GM12878 (cell line): ENCODE data around the gene UNC13B.

ENCODE experiments used
- CREM ChIP-seq: IDR thresholded peaks from 2 replicates; pipeline ENCODE4 v1.6.1; 2014; ENCODE audit warnings: antibody characterized with exemption, low read depth
- MAX ChIP-seq: IDR thresholded peaks from 2 replicates; pipeline ENCODE4 v1.6.1; 2012; ENCODE audit warnings: low read depth, low read length, improper control_type of control experiment
- POLR2A ChIP-seq: IDR thresholded peaks from 2 replicates; pipeline ENCODE4 v1.6.1; 2011; ENCODE audit warnings: low read depth, mild to moderate bottlenecking, low read length
- TF ChIP-seq, protein P1 (sequence below): IDR thresholded peaks from 2 replicates; pipeline ENCODE4 v1.6.1; 2011; ENCODE audit warnings: low read depth, mild to moderate bottlenecking, low read length, moderate library complexity, borderline replicate concordance; ENCODE audit errors: extremely low read depth
- TF ChIP-seq, protein P2 (sequence below), 3 experiments: IDR thresholded peaks in 2 of 3; conservative IDR thresholded peaks in 1 of 3; 2 replicates each; pipeline ENCODE4 v1.5.1; 2011; ENCODE audit warnings: low read depth in 3 of 3, low read length in 3 of 3, mild to moderate bottlenecking in 3 of 3, control low read depth in 2 of 3, moderate library complexity in 2 of 3, inconsistent platforms in 1 of 3, mixed read lengths in 1 of 3; ENCODE audit not compliant: control insufficient read depth in 2 of 3, insufficient read depth in 1 of 3; ENCODE audit errors: extremely low read depth in 1 of 3

- TF ChIP-seq, protein P1, sequence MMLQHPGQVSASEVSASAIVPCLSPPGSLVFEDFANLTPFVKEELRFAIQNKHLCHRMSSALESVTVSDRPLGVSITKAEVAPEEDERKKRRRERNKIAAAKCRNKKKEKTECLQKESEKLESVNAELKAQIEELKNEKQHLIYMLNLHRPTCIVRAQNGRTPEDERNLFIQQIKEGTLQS: no peak
- TF ChIP-seq, protein P2, sequence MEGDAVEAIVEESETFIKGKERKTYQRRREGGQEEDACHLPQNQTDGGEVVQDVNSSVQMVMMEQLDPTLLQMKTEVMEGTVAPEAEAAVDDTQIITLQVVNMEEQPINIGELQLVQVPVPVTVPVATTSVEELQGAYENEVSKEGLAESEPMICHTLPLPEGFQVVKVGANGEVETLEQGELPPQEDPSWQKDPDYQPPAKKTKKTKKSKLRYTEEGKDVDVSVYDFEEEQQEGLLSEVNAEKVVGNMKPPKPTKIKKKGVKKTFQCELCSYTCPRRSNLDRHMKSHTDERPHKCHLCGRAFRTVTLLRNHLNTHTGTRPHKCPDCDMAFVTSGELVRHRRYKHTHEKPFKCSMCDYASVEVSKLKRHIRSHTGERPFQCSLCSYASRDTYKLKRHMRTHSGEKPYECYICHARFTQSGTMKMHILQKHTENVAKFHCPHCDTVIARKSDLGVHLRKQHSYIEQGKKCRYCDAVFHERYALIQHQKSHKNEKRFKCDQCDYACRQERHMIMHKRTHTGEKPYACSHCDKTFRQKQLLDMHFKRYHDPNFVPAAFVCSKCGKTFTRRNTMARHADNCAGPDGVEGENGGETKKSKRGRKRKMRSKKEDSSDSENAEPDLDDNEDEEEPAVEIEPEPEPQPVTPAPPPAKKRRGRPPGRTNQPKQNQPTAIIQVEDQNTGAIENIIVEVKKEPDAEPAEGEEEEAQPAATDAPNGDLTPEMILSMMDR (IDR thresholded peaks at IDR 0.05 in 2 of 3, conservative IDR thresholded peaks at IDR 0.05 in 1 of 3; ENCODE audit: control insufficient read depth in 2 of 3, extremely low read depth in 1 of 3, insufficient read depth in 1 of 3, low read depth in 3 of 3, low read length in 3 of 3): no peak
- TF ChIP-seq MAX (no peak), CREM (no peak), POLR2A (no peak)
Observed at GRCh38 chr9:35348109-35348508, 186.3 kb downstream of the UNC13B start.
